ENCODE measurements around the gene ABHD12.

ABHD12 gene

DNA sequence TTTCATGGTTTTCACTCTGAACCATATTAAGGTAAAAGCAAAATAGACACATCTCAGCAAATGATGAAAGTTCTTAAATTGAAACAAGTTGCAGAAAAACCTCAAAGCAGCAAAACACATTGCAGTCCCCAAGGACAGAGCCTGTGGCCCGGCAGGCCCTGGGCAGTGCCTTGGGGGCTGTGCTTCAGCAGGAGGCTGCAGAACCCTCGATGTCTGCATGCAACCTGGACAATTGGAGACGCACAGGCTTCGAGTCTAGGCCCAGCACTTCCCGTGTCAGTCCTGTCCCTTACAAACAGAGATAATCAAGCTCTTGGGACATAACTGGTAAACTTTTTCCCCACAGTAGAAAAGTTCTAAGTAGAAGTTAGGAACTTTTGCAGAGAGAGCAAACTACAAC, 133.5 kb downstream of the ABHD12 start:
- DNase-seq (ENCODE audit: low read depth in 2 of 2) = no peak

GRCh38 chr20:25256226-25256859, 134.3 kb downstream of the ABHD12 start:
- DNase-seq (ENCODE audit: low read depth in 2 of 2) = no peak

DNA sequence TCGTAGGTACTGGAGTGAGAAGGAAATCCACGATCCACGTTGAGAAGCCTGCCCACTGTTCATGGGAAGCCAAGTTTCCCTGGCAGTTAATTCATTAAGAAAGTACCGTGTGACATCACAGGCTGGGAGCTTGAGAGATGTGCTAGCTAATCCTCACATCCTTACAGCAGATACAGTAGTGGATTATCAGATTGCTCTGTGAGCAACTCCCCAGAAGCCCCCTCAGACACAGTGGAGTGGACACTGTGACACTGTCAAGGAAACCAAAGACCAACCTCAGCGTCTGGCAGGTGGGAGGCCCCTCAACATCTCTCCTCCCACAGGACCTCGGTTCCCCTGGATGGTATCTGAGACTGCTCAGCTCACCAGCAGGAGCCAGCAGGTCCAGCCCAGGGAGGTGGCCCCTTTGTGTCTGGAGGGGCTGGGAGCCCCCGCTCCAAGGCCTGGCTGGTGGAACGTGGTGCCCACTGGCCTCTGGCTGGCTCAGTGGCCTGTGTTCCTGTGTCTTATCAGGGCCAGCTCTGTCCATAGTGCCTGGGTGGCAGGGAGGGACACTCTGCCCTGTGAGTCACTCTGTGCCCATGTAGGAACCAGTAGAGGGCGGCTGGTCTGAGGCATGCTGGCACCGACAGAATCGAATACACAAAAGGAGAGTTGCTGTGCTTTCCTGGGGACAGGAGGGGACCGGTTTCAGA, 135.5 kb downstream of the ABHD12 start:
- no peak for DNase-seq (ENCODE audit: low read depth in 2 of 2)

GRCh38 chr20:25254571-25254970, 136.1 kb downstream of the ABHD12 start:
- DNase-seq (ENCODE audit: low read depth in 2 of 2) = no peak

DNA sequence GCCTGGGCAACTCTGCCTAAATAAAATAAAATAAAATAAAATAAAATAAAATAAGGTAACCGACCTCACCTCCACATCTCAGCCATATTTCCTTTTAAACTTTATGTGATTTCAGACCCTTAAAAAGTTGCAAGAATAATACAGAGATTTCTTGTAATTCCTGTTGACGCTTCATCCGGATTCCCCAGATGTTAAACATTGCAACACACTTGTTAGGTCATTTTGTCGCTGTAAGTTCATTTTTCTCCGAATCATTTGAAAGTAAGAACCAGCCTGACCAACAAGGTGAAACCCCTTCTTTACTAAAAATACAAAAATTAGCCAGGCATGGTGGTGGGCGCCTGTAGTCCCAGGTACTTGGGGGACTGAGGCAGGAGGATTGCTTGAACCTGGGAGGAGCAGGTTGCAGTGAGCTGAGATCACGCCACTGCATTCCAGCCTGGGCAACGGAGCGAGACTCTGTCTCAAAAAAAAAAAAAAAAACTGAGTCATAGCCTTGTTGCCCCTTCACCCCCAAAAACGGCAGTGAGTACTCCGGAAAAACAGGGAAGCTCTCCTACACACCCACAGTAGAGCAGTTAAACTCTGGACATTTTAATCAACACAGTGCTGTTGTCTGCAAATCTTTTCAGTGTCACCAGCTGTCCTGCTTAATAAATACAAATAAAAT, 136.9 kb downstream of the ABHD12 start:
- DNase-seq (ENCODE audit: low read depth in 2 of 2) = no peak

DNA sequence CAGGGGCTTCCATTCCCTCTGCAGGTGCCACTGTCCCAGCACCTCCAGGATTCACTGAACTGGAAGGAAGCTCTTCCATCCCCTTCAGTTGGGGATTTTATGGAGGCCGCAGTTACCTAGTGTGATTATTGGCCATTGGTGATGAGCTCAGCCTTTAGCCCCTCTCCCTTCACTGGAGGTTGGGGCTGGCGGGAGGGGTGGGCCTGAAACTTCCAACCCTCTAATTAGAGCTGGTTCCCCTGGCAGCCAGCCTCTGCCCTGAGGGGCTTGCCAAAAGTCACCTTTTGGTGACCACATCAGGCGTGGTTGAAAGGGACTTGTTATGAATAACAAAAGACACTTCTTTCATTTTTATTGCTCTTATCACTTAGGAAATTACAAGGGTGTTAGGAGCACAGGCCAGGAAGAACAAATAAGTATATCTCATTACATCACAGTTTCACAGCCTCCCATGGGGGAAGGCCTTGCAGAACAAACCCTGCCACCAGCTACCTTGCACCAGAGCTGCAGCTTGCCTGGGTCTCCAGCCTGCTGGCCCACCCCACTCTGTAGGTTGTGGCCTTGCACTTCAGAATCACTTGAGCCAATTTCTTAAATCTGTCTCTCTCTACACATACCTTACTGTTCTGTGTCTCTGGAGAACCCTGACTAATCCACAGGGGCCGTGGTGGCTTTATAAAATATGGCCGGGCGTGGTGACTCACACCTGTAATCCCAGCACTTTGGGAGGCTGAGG, 137.8 kb downstream of the ABHD12 start:
- no peak for DNase-seq (ENCODE audit: low read depth in 2 of 2)

GRCh38 chr20:25252230-25252651, 138.4 kb downstream of the ABHD12 start:
- no peak for DNase-seq (ENCODE audit: low read depth in 2 of 2)

DNA sequence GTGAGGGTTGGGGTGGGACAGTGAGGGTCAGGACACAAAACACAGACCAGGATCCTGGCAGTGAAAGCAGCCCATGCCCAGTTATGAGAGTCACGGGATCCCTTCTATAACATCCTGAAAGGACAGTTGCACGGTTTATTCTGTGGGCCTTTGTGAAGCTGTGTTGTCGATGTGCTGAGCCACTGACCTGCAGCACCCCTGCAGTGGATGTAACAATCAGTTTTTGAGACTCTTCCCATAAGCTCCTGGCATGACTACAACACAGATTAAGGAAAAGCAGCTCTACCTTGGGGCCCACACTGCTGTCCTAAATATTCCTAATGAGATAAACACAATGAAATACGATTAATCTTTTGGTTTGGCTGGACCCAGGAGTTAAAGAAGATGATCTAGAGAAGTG, 139.1 kb downstream of the ABHD12 start:
- no peak for DNase-seq (ENCODE audit: low read depth in 2 of 2)

- DNase-seq (ENCODE audit: low read depth in 2 of 2) = no peak
Observed at GRCh38 chr20:25251019-25251418, 139.6 kb downstream of the ABHD12 start.

GRCh38 chr20:25250508-25250907, 140.1 kb downstream of the ABHD12 start:
- DNase-seq (ENCODE audit: low read depth in 2 of 2) = no peak
